ENCODE results near the gene COPS7A. TPM values are rescaled to one million over a fixed set of nuclear protein-coding genes. Genes with fewer than 3 reads are reported as not detected.

Gene COPS7A
- total RNA-seq, 1 experiment from 2014 or later: 34.2 TPM

GRCh38 chr12:6764011-6764828 lies 40.4 kb downstream of the COPS7A start:
- H2BK20ac ChIP-seq (ENCODE audit: low read depth, low read length, poor library complexity, severe bottlenecking): no peak overlapping the region
- no CpG with 5 or more reads among the region's 16 CpGs for WGBS (ENCODE audit: extremely low coverage, insufficient read length, low lambda C conversion rate)
- H3K79me1 ChIP-seq (ENCODE audit: insufficient read depth, low read depth, low read length, poor library complexity, severe bottlenecking): no peaks in the 10 kb centered on the region
- no peak overlapping the region for H2AFZ ChIP-seq (ENCODE audit: low read length)
- no peaks in the 10 kb centered on the region for H4K20me1 ChIP-seq (ENCODE audit: control insufficient read depth, insufficient read depth, insufficient read length)
- peaks cover 13% of the 10 kb centered on the region for H3K4me1 ChIP-seq (ENCODE audit: insufficient read depth, low read length)
- Mint-ChIP-seq H3K36me3 (ENCODE audit: insufficient read depth in 1 of 3, low read depth in 3 of 3) (peaks cover 4 to 5% (median 4%) of the 10 kb centered on the region in 3 experiments), H3K27me3 (ENCODE audit: low read depth) (peaks cover 3% of the 10 kb centered on the region), H3K4me1 (peaks cover 48 to 64% of the 10 kb centered on the region in 2 experiments), H3K27ac (peak overlapping the region; percentile 88 to 93 (median 92)), H3K4me3 (peak overlapping the region; percentile 34 to 69), H3K9me3 (no peaks in the 10 kb centered on the region)
- no peak overlapping the region for H3K9ac ChIP-seq (ENCODE audit: extremely low read depth, insufficient read length, low read length)
- no peaks in the 10 kb centered on the region for H3K9me3 ChIP-seq (ENCODE audit: control insufficient read depth, low read depth, low read length)
- peak overlapping the region; percentile 85 for H3K18ac ChIP-seq (ENCODE audit: insufficient read length, low read depth, low read length)
- no peaks in the 10 kb centered on the region for H3K27me3 ChIP-seq (ENCODE audit: insufficient read depth, low read length)
- no peak overlapping the region for H2BK12ac ChIP-seq (ENCODE audit: insufficient read length, low read depth, low read length)
- H4K5ac ChIP-seq (ENCODE audit: insufficient read length, low read depth, low read length): no peak overlapping the region
- H2AK5ac ChIP-seq (ENCODE audit: insufficient read length, low read length): no peak overlapping the region
- no peak overlapping the region; the same call in 1 of the 2 replicates for H3K4ac ChIP-seq (ENCODE audit: low read depth, low read length)
- H3K4me2 ChIP-seq (ENCODE audit: insufficient read depth, insufficient read length, low read length): peak overlapping the region; percentile 8
- peak overlapping the region; percentile 41 for H2BK120ac ChIP-seq (ENCODE audit: low read depth, low read length, poor library complexity, severe bottlenecking)
- no peak overlapping the region for H2BK5ac ChIP-seq (ENCODE audit: insufficient read length, low read length)
- H4K8ac ChIP-seq (replicated peaks; ENCODE audit: insufficient read length, low read depth, low read length): no peak overlapping the region
- H3K79me2 ChIP-seq (ENCODE audit: insufficient read depth, low read length): peaks cover 11% of the 10 kb centered on the region; the same call in 1 of the 2 replicates
- H4K91ac ChIP-seq (ENCODE audit: insufficient read length, low read depth, low read length): no peak overlapping the region
- H2BK15ac ChIP-seq (ENCODE audit: low read depth, low read length): no peak overlapping the region
- TF ChIP-seq CTCF (conservative IDR thresholded peaks at IDR 0.05): no peak
- peaks cover 27% of the 10 kb centered on the region for H3K23me2 ChIP-seq (ENCODE audit: insufficient read length, low read depth, low read length, poor library complexity, severe bottlenecking)
- no peak overlapping the region for H3K23ac ChIP-seq (ENCODE audit: insufficient read length, low read depth, low read length)
- H3K56ac ChIP-seq (ENCODE audit: insufficient read length, low read depth, low read length): no peak overlapping the region
- H3T11ph ChIP-seq (ENCODE audit: low read length): no peak overlapping the region
- no peak overlapping the region for H3K27ac ChIP-seq (ENCODE audit: insufficient read length, low read depth, low read length)
- peak overlapping the region; percentile 77; the same call in 1 of the 2 replicates for H3K14ac ChIP-seq (ENCODE audit: insufficient read depth, low read length)
- DNase-seq: peak; percentile 100
